ENCODE data around the gene MTARC1.

MTARC1 gene

GRCh38 chr1:220825819-220826551 lies 39.3 kb downstream of the MTARC1 start:
- no peak overlapping the region for H2BK120ac ChIP-seq (ENCODE audit: insufficient read depth, low read length, poor library complexity)
- no peaks in the 10 kb centered on the region for H3K36me3 ChIP-seq (ENCODE audit: control insufficient read depth in 1 of 2, insufficient read depth in 2 of 2, low read length in 2 of 2)
- no peak overlapping the region for H3K14ac ChIP-seq (ENCODE audit: low read length)
- H2AK5ac ChIP-seq (ENCODE audit: low read length), result no peak overlapping the region
- no peak overlapping the region for H2BK5ac ChIP-seq (ENCODE audit: low read depth, low read length, poor library complexity)
- no peak overlapping the region for H4K91ac ChIP-seq (ENCODE audit: low read depth, low read length)
- H3K27me3 ChIP-seq (ENCODE audit: insufficient read depth, low read length), result no peaks in the 10 kb centered on the region
- H3K4me2 ChIP-seq (ENCODE audit: low read length), result no peak overlapping the region
- H3K79me1 ChIP-seq (ENCODE audit: low read length), result peaks cover 5% of the 10 kb centered on the region
- H3K23ac ChIP-seq (ENCODE audit: low read length), result no peak overlapping the region
- no peak overlapping the region for H3K18ac ChIP-seq (ENCODE audit: low read length)
- no peak overlapping the region for H3K4me3 ChIP-seq (ENCODE audit: low read depth, low read length)
- WGBS (ENCODE audit: extremely low coverage, insufficient coverage, insufficient read length), result no CpG with 5 or more reads among the region's 6 CpGs
- H3K4me1 ChIP-seq (ENCODE audit: control insufficient read depth in 1 of 2, insufficient read depth in 2 of 2, low read length in 2 of 2), result peaks cover 6 to 18% of the 10 kb centered on the region in 2 experiments
- H4K12ac ChIP-seq (ENCODE audit: low read depth, low read length), result no peak overlapping the region
- H4K8ac ChIP-seq (ENCODE audit: low read depth, low read length), result no peak overlapping the region
- no peak overlapping the region for H2BK12ac ChIP-seq (ENCODE audit: low read length)
- H3K27ac ChIP-seq (ENCODE audit: low read depth, low read length), result no peak overlapping the region
- no peaks in the 10 kb centered on the region for H3K79me2 ChIP-seq (ENCODE audit: control insufficient read depth, insufficient read depth, low read length, poor library complexity)
- H3K4ac ChIP-seq (ENCODE audit: low read depth, low read length), result no peak overlapping the region
- H3K9ac ChIP-seq (ENCODE audit: low read length), result no peak overlapping the region
- no peaks in the 10 kb centered on the region for H3K9me3 ChIP-seq (ENCODE audit: insufficient read depth, low read depth, low read length)
- no peak for DNase-seq
- H2AFZ ChIP-seq (ENCODE audit: insufficient read depth, low read length, poor library complexity), result no peak overlapping the region

- Histone ChIP-seq H2AK5ac (ENCODE audit: low read length) (no peak overlapping the region), H3K18ac (ENCODE audit: low read length) (no peak overlapping the region), H2AFZ (ENCODE audit: insufficient read depth, low read length, poor library complexity) (no peak overlapping the region), H2BK5ac (ENCODE audit: low read depth, low read length, poor library complexity) (no peak overlapping the region), H2BK12ac (ENCODE audit: low read length) (no peak overlapping the region), H3K4me3 (ENCODE audit: low read depth, low read length) (no peak overlapping the region), H3K27ac (ENCODE audit: low read depth, low read length) (no peak overlapping the region), H3K23ac (ENCODE audit: low read length) (no peak overlapping the region), H3K9ac (ENCODE audit: low read length) (no peak overlapping the region), H3K9me3 (ENCODE audit: insufficient read depth, low read depth, low read length) (no peaks in the 10 kb centered on the region), H4K91ac (ENCODE audit: low read depth, low read length) (no peak overlapping the region), H3K79me1 (ENCODE audit: low read length) (peaks cover 5% of the 10 kb centered on the region), H3K4ac (ENCODE audit: low read depth, low read length) (no peak overlapping the region), H3K36me3 (ENCODE audit: control insufficient read depth in 1 of 2, insufficient read depth in 2 of 2, low read length in 2 of 2) (no peaks in the 10 kb centered on the region), H3K4me1 (ENCODE audit: control insufficient read depth in 1 of 2, insufficient read depth in 2 of 2, low read length in 2 of 2) (peaks cover 6 to 18% of the 10 kb centered on the region in 2 experiments), H3K27me3 (ENCODE audit: insufficient read depth, low read length) (no peaks in the 10 kb centered on the region), H3K14ac (ENCODE audit: low read length) (no peak overlapping the region), H3K4me2 (ENCODE audit: low read length) (no peak overlapping the region), H4K12ac (ENCODE audit: low read depth, low read length) (no peak overlapping the region), H4K8ac (ENCODE audit: low read depth, low read length) (no peak overlapping the region), H2BK120ac (ENCODE audit: insufficient read depth, low read length, poor library complexity) (no peak overlapping the region), H3K79me2 (ENCODE audit: control insufficient read depth, insufficient read depth, low read length, poor library complexity) (no peaks in the 10 kb centered on the region)
- no CpG with 5 or more reads among the region's 5 CpGs for WGBS (ENCODE audit: extremely low coverage, insufficient coverage, insufficient read length)
- DNase-seq, result no peak
Measured at GRCh38 chr1:220826729-220827128, 40.0 kb downstream of the MTARC1 start.

- no peak overlapping the region for H3K23ac ChIP-seq (ENCODE audit: low read length)
- no peak overlapping the region for H2AFZ ChIP-seq (ENCODE audit: insufficient read depth, low read length, poor library complexity)
- peaks cover 5% of the 10 kb centered on the region for H3K79me1 ChIP-seq (ENCODE audit: low read length)
- no peak overlapping the region for H3K27ac ChIP-seq (ENCODE audit: low read depth, low read length)
- no peak overlapping the region for H3K4me3 ChIP-seq (ENCODE audit: low read depth, low read length)
- no peak overlapping the region for H3K14ac ChIP-seq (ENCODE audit: low read length)
- H2BK5ac ChIP-seq (ENCODE audit: low read depth, low read length, poor library complexity), result no peak overlapping the region
- H2BK12ac ChIP-seq (ENCODE audit: low read length), result no peak overlapping the region
- H3K4me2 ChIP-seq (ENCODE audit: low read length), result no peak overlapping the region
- no peaks in the 10 kb centered on the region for H3K79me2 ChIP-seq (ENCODE audit: control insufficient read depth, insufficient read depth, low read length, poor library complexity)
- no peak overlapping the region for H2AK5ac ChIP-seq (ENCODE audit: low read length)
- peaks cover 6 to 18% of the 10 kb centered on the region in 2 experiments for H3K4me1 ChIP-seq (ENCODE audit: control insufficient read depth in 1 of 2, insufficient read depth in 2 of 2, low read length in 2 of 2)
- H4K8ac ChIP-seq (ENCODE audit: low read depth, low read length), result no peak overlapping the region
- DNase-seq, result no peak
- WGBS (ENCODE audit: extremely low coverage, insufficient coverage, insufficient read length), result no CpG with 5 or more reads among the region's 4 CpGs
- H4K12ac ChIP-seq (ENCODE audit: low read depth, low read length), result no peak overlapping the region
- peak overlapping the region; percentile 14 for H2BK120ac ChIP-seq (ENCODE audit: insufficient read depth, low read length, poor library complexity)
- no peak overlapping the region for H3K18ac ChIP-seq (ENCODE audit: low read length)
- H3K36me3 ChIP-seq (ENCODE audit: control insufficient read depth in 1 of 2, insufficient read depth in 2 of 2, low read length in 2 of 2), result no peaks in the 10 kb centered on the region
- H3K9me3 ChIP-seq (ENCODE audit: insufficient read depth, low read depth, low read length), result no peaks in the 10 kb centered on the region
- H4K91ac ChIP-seq (ENCODE audit: low read depth, low read length), result no peak overlapping the region
- H3K27me3 ChIP-seq (ENCODE audit: insufficient read depth, low read length), result no peaks in the 10 kb centered on the region
- H3K9ac ChIP-seq (ENCODE audit: low read length), result no peak overlapping the region
- no peak overlapping the region for H3K4ac ChIP-seq (ENCODE audit: low read depth, low read length)
Measured at GRCh38 chr1:220827445-220828178, 40.9 kb downstream of the MTARC1 start.

GRCh38 chr1:220828179-220828490 lies 41.4 kb downstream of the MTARC1 start:
- no peak overlapping the region for H3K14ac ChIP-seq (ENCODE audit: low read length)
- WGBS (ENCODE audit: extremely low coverage, insufficient coverage, insufficient read length), result no CpG with 5 or more reads among the region's 4 CpGs
- no peaks in the 10 kb centered on the region for H3K27me3 ChIP-seq (ENCODE audit: insufficient read depth, low read length)
- H2BK12ac ChIP-seq (ENCODE audit: low read length), result no peak overlapping the region
- H3K27ac ChIP-seq (ENCODE audit: low read depth, low read length), result no peak overlapping the region
- H3K4me1 ChIP-seq (ENCODE audit: control insufficient read depth in 1 of 2, insufficient read depth in 2 of 2, low read length in 2 of 2), result peaks cover 6 to 15% of the 10 kb centered on the region in 2 experiments
- no peaks in the 10 kb centered on the region for H3K9me3 ChIP-seq (ENCODE audit: insufficient read depth, low read depth, low read length)
- H3K23ac ChIP-seq (ENCODE audit: low read length), result no peak overlapping the region
- no peak overlapping the region for H2BK5ac ChIP-seq (ENCODE audit: low read depth, low read length, poor library complexity)
- H3K36me3 ChIP-seq (ENCODE audit: control insufficient read depth in 1 of 2, insufficient read depth in 2 of 2, low read length in 2 of 2), result no peaks in the 10 kb centered on the region
- peaks cover 5% of the 10 kb centered on the region for H3K79me1 ChIP-seq (ENCODE audit: low read length)
- H3K4ac ChIP-seq (ENCODE audit: low read depth, low read length), result no peak overlapping the region
- no peak overlapping the region for H3K9ac ChIP-seq (ENCODE audit: low read length)
- no peak overlapping the region for H3K4me2 ChIP-seq (ENCODE audit: low read length)
- no peak overlapping the region for H2AK5ac ChIP-seq (ENCODE audit: low read length)
- no peak overlapping the region for H3K18ac ChIP-seq (ENCODE audit: low read length)
- no peak overlapping the region for H4K91ac ChIP-seq (ENCODE audit: low read depth, low read length)
- no peak overlapping the region for H4K12ac ChIP-seq (ENCODE audit: low read depth, low read length)
- no peaks in the 10 kb centered on the region for H3K79me2 ChIP-seq (ENCODE audit: control insufficient read depth, insufficient read depth, low read length, poor library complexity)
- no peak overlapping the region for H3K4me3 ChIP-seq (ENCODE audit: low read depth, low read length)
- no peak overlapping the region for H2BK120ac ChIP-seq (ENCODE audit: insufficient read depth, low read length, poor library complexity)
- no peak overlapping the region for H2AFZ ChIP-seq (ENCODE audit: insufficient read depth, low read length, poor library complexity)
- H4K8ac ChIP-seq (ENCODE audit: low read depth, low read length), result no peak overlapping the region
- no peak for DNase-seq

Data from trophoblast cell (in vitro differentiated cells and primary cell).